Measurements from ENCODE around the gene MED23.

MED23 gene

GRCh38 chr6:131568726-131569125 lies 59.3 kb downstream of the MED23 start:
- peaks cover 16% of the 10 kb centered on the region for H3K36me3 Mint-ChIP-seq (ENCODE audit: low read depth)
- no peak overlapping the region for H3K4me3 Mint-ChIP-seq
- no peak for TF ChIP-seq CTCF (IDR thresholded peaks at IDR 0.05; ENCODE audit: unreplicated experiment in 3 of 3)
- H3K9me3 Mint-ChIP-seq, result no peaks in the 10 kb centered on the region
- H3K27ac Mint-ChIP-seq, result peak overlapping the region in 2 of 3 experiments; percentile 2 to 20
- H3K4me1 Mint-ChIP-seq, result no peaks in the 10 kb centered on the region
- no peaks in the 10 kb centered on the region for H3K27me3 Mint-ChIP-seq (ENCODE audit: low read depth)

GRCh38 chr6:131565056-131565455 lies 63.0 kb downstream of the MED23 start:
- no peaks in the 10 kb centered on the region for H3K4me1 Mint-ChIP-seq
- H3K27ac Mint-ChIP-seq, result no peak overlapping the region
- no peaks in the 10 kb centered on the region for H3K27me3 Mint-ChIP-seq (ENCODE audit: low read depth)
- no peaks in the 10 kb centered on the region for H3K36me3 Mint-ChIP-seq (ENCODE audit: low read depth)
- no peaks in the 10 kb centered on the region for H3K9me3 Mint-ChIP-seq
- no peak for TF ChIP-seq CTCF (IDR thresholded peaks at IDR 0.05; ENCODE audit: unreplicated experiment in 3 of 3)
- H3K4me3 Mint-ChIP-seq, result no peak overlapping the region

- no peaks in the 10 kb centered on the region for H3K27me3 Mint-ChIP-seq (ENCODE audit: low read depth)
These were observed 65.9 kb downstream of the MED23 start for GRCh38 chr6:131561925-131562707.

GRCh38 chr6:131558922-131559321 lies 69.1 kb downstream of the MED23 start:
- TF ChIP-seq CTCF (IDR thresholded peaks at IDR 0.05; ENCODE audit: unreplicated experiment in 3 of 3), result no peak
- no peaks in the 10 kb centered on the region for H3K36me3 Mint-ChIP-seq (ENCODE audit: low read depth)
- no peaks in the 10 kb centered on the region for H3K27me3 Mint-ChIP-seq (ENCODE audit: low read depth)
- no peaks in the 10 kb centered on the region for H3K9me3 Mint-ChIP-seq
- H3K27ac Mint-ChIP-seq, result no peak overlapping the region
- peaks cover 7% of the 10 kb centered on the region for H3K4me1 Mint-ChIP-seq
- no peak overlapping the region for H3K4me3 Mint-ChIP-seq

More at GRCh38 chr6:131561925-131562707, 65.9 kb downstream of the MED23 start:
- H3K36me3 Mint-ChIP-seq (ENCODE audit: low read depth), result no peaks in the 10 kb centered on the region
- no peaks in the 10 kb centered on the region for H3K4me1 Mint-ChIP-seq
- H3K9me3 Mint-ChIP-seq, result no peaks in the 10 kb centered on the region
- H3K4me3 Mint-ChIP-seq, result no peak overlapping the region
- H3K27ac Mint-ChIP-seq, result no peak overlapping the region
- TF ChIP-seq CTCF (IDR thresholded peaks at IDR 0.05; ENCODE audit: unreplicated experiment in 3 of 3), result no peak

- TF ChIP-seq CTCF (IDR thresholded peaks at IDR 0.05; ENCODE audit: unreplicated experiment in 3 of 3), result no peak
- no peaks in the 10 kb centered on the region for H3K27me3 Mint-ChIP-seq (ENCODE audit: low read depth)
- H3K4me3 Mint-ChIP-seq, result no peak overlapping the region
- H3K9me3 Mint-ChIP-seq, result no peaks in the 10 kb centered on the region
- peak overlapping the region in 1 of 3 experiments; percentile 70 for H3K27ac Mint-ChIP-seq
- H3K36me3 Mint-ChIP-seq (ENCODE audit: low read depth), result no peaks in the 10 kb centered on the region
- H3K4me1 Mint-ChIP-seq, result peaks cover 7% of the 10 kb centered on the region
These were observed 72.0 kb downstream of the MED23 start for GRCh38 chr6:131555992-131556391.

- Mint-ChIP-seq H3K36me3 (ENCODE audit: low read depth) (no peaks in the 10 kb centered on the region), H3K4me3 (no peak overlapping the region), H3K4me1 (peaks cover 7% of the 10 kb centered on the region), H3K9me3 (no peaks in the 10 kb centered on the region), H3K27me3 (ENCODE audit: low read depth) (no peaks in the 10 kb centered on the region), H3K27ac (no peak overlapping the region)
- TF ChIP-seq CTCF (IDR thresholded peaks at IDR 0.05; ENCODE audit: unreplicated experiment in 3 of 3), result no peak
These were observed 75.5 kb downstream of the MED23 start for GRCh38 chr6:131552572-131552971.

Data from nephron (organoid).